Activated T-cell treated with anti-CD3 and anti-CD28 coated beads, Interleukin-2, amount 50 U/mL, for 48 hours (primary cell): ENCODE measurements around the gene CHEK2.
"Not testable (repeated sequence)": the region's sequence is repeated elsewhere in the genome, so short reads cannot be mapped to it uniquely, and the experiment has no call there.

Experiments used
- DNase-seq, 2 experiments: peaks; one replicate each; pipeline ENCODE4 v3.0.0-alpha.2; 2020

The CHEK2 gene

GRCh38 chr22:28741200-28741784, 328 bp downstream of the CHEK2 start:
- DNase-seq = no peak

GRCh38 chr22:28738876-28739275, 2.7 kb downstream of the CHEK2 start:
- not testable (repeated sequence) for DNase-seq

GRCh38 chr22:28737701-28738100, 3.9 kb downstream of the CHEK2 start:
- DNase-seq = no peak

- DNase-seq = no peak
Measured at GRCh38 chr22:28736301-28737155, 5.1 kb downstream of the CHEK2 start.

- no peak for DNase-seq
Measured at GRCh38 chr22:28734393-28734792, 7.2 kb downstream of the CHEK2 start.

GRCh38 chr22:28730179-28730578, 11.4 kb downstream of the CHEK2 start:
- no peak for DNase-seq

- no peak for DNase-seq
Measured at GRCh38 chr22:28728621-28729313, 12.9 kb downstream of the CHEK2 start.

GRCh38 chr22:28728002-28728401, 13.6 kb downstream of the CHEK2 start:
- no peak for DNase-seq

GRCh38 chr22:28718044-28718443, 23.6 kb downstream of the CHEK2 start:
- no peak for DNase-seq

GRCh38 chr22:28716686-28717085, 24.9 kb downstream of the CHEK2 start:
- DNase-seq = no peak

- DNase-seq = no peak
Measured at GRCh38 chr22:28715611-28716010, 26.0 kb downstream of the CHEK2 start.

- no peak for DNase-seq
Measured at GRCh38 chr22:28714043-28714628, 27.5 kb downstream of the CHEK2 start.

GRCh38 chr22:28711820-28712777, 29.5 kb downstream of the CHEK2 start:
- no peak for DNase-seq

- no peak for DNase-seq
Measured at GRCh38 chr22:28711341-28711740, 30.3 kb downstream of the CHEK2 start.

GRCh38 chr22:28710576-28711191, 30.9 kb downstream of the CHEK2 start:
- DNase-seq = no peak

GRCh38 chr22:28710107-28710506, 31.5 kb downstream of the CHEK2 start:
- no peak for DNase-seq

- no peak for DNase-seq
Measured at GRCh38 chr22:28706845-28707244, 34.8 kb downstream of the CHEK2 start.

- DNase-seq = no peak
Measured at GRCh38 chr22:28703436-28703835, 38.2 kb downstream of the CHEK2 start.

- DNase-seq = no peak
Measured at GRCh38 chr22:28702891-28703290, 38.7 kb downstream of the CHEK2 start.

GRCh38 chr22:28693041-28693760, 48.4 kb downstream of the CHEK2 start:
- DNase-seq = not testable (repeated sequence)

- not testable (repeated sequence) for DNase-seq
Measured at GRCh38 chr22:28689796-28690195, 51.8 kb downstream of the CHEK2 start.
